Inferior parietal cortex (tissue), 1 donor: Measurements from ENCODE around the gene HK1.
"Not testable (repeated sequence)": the region's sequence is repeated elsewhere in the genome, so short reads cannot be mapped to it uniquely, and the experiment has no call there.

Source experiments
- DNase-seq: peaks from one replicate; pipeline ENCODE4 v3.0.0-alpha.2; 2016; ENCODE audit errors: extremely low spot score

The HK1 gene

GRCh38 chr10:69278446-69278963 lies at the start of gene HK1:
TSS of gene HK1 (plus strand) at chr10:69278496.
- no peak for DNase-seq

GRCh38 chr10:69229616-69229916 lies 48.7 kb upstream of the HK1 start:
- no peak for DNase-seq

- DNase-seq: no peak
Measured at GRCh38 chr10:69230128-69230527, 48.2 kb upstream of the HK1 start.

- DNase-seq: no peak
Measured at GRCh38 chr10:69232252-69232651, 46.0 kb upstream of the HK1 start.

- no peak for DNase-seq
Measured at GRCh38 chr10:69232736-69233480, 45.4 kb upstream of the HK1 start.

- no peak for DNase-seq
Measured at GRCh38 chr10:69234447-69234846, 43.8 kb upstream of the HK1 start.

GRCh38 chr10:69237528-69238159 lies 40.7 kb upstream of the HK1 start:
- DNase-seq: peak; percentile 96

- DNase-seq: no peak
Measured at GRCh38 chr10:69239136-69239535, 39.2 kb upstream of the HK1 start.

- DNase-seq: no peak
Measured at GRCh38 chr10:69239816-69240434, 38.4 kb upstream of the HK1 start.

- DNase-seq: no peak
Measured at GRCh38 chr10:69240455-69240854, 37.8 kb upstream of the HK1 start.

- DNase-seq: no peak
Measured at GRCh38 chr10:69241575-69241974, 36.7 kb upstream of the HK1 start.

- DNase-seq: no peak
Measured at GRCh38 chr10:69242040-69242851, 36.0 kb upstream of the HK1 start.

- peak; percentile 81 for DNase-seq
Measured at GRCh38 chr10:69242852-69243212, 35.5 kb upstream of the HK1 start.

- DNase-seq: no peak
Measured at GRCh38 chr10:69243817-69244216, 34.5 kb upstream of the HK1 start.

- no peak for DNase-seq
Measured at GRCh38 chr10:69246036-69246435, 32.3 kb upstream of the HK1 start.

GRCh38 chr10:69246581-69247312 lies 31.5 kb upstream of the HK1 start:
- DNase-seq: no peak

GRCh38 chr10:69247313-69247710 lies 31.0 kb upstream of the HK1 start:
- no peak for DNase-seq

GRCh38 chr10:69248117-69248730 lies 30.1 kb upstream of the HK1 start:
- DNase-seq: no peak

- no peak for DNase-seq
Measured at GRCh38 chr10:69250041-69250440, 28.3 kb upstream of the HK1 start.

GRCh38 chr10:69251417-69251816 lies 26.9 kb upstream of the HK1 start:
- not testable (repeated sequence) for DNase-seq

GRCh38 chr10:69253171-69253570 lies 25.1 kb upstream of the HK1 start:
- DNase-seq: no peak
